Lung (tissue), 12 donors: ENCODE results near the gene TTC7B. TPM values are rescaled to one million over a fixed set of nuclear protein-coding genes. Genes with fewer than 3 reads are reported as not detected.

Experiments
- ATAC-seq: fragments of 200-7000 bp; cut with Tn5 transposase; one replicate; pipeline ENCODE4 v1.9.1; 2020; ENCODE audit warnings: moderate number of reproducible peaks; ENCODE audit not compliant: insufficient read depth, low FRiP score
- DNase-seq, 3 donors: peaks; one replicate each; pipeline ENCODE4 v3.0.0-alpha.2; 2013 to 2017
- H3K27ac ChIP-seq, 2 donors: one replicate each; pipeline ENCODE4 v1.5.1; 2013; ENCODE audit warnings: mild to moderate bottlenecking in 2 of 2, moderate library complexity in 2 of 2, control low read depth in 1 of 2, inconsistent platforms in 1 of 2, low read depth in 1 of 2, low read length in 1 of 2
- H3K27me3 ChIP-seq, 3 donors: one replicate each; pipeline ENCODE4 v1.5.1; 2013; ENCODE audit warnings: low read length in 2 of 3; ENCODE audit not compliant: control insufficient read depth in 3 of 3, insufficient read depth in 3 of 3
- H3K36me3 ChIP-seq, 4 donors: one replicate each; pipeline ENCODE4 v1.5.1; 2013; ENCODE audit warnings: low read length in 4 of 4, mild to moderate bottlenecking in 1 of 4, moderate library complexity in 1 of 4; ENCODE audit not compliant: control insufficient read depth in 4 of 4, insufficient read depth in 4 of 4
- H3K4me1 ChIP-seq, 5 donors: one replicate each; pipeline ENCODE4 v1.5.1; 2013; ENCODE audit warnings: low read length in 5 of 5, mild to moderate bottlenecking in 2 of 5, moderate library complexity in 1 of 5; ENCODE audit not compliant: control insufficient read depth in 5 of 5, insufficient read depth in 5 of 5
- H3K4me3 ChIP-seq: one replicate; pipeline ENCODE4 v1.5.1; 2013; ENCODE audit warnings: mild to moderate bottlenecking, control low read depth, moderate library complexity
- H3K9ac ChIP-seq, 2 donors: one replicate each; pipeline ENCODE4 v1.5.1; 2013; ENCODE audit warnings: low read length in 2 of 2, control low read depth in 1 of 2; ENCODE audit not compliant: insufficient read depth in 1 of 2
- H3K9me3 ChIP-seq, 4 donors: one replicate each; pipeline ENCODE4 v1.5.1; 2013; ENCODE audit warnings: low read length in 3 of 4, mild to moderate bottlenecking in 1 of 4, moderate library complexity in 1 of 4; ENCODE audit not compliant: control insufficient read depth in 4 of 4, insufficient read depth in 3 of 4
- CTCF ChIP-seq: IDR thresholded peaks from 2 replicates; pipeline ENCODE4 v1.5.1; 2012; ENCODE audit warnings: mild to moderate bottlenecking; ENCODE audit errors: control extremely low read depth, extremely low read depth
- WGBS, 2 donors: extraction: QIAGEN DNeasy Blood & Tissue Kit; methylation state at CpG; one replicate each; pipeline ENCODE4 v1.1.7; 2013; 5-methylcytosine and 5-hydroxymethylcytosine counted together
- polyA plus RNA-seq, 2 donors: library from polyadenylated mRNA; stranded (reverse); fragments of 200-250 nt; gene quantifications; one replicate each; pipeline ENCODE4 v1.2.1, GENCODE V29; 2013
- total RNA-seq, 2 donors: library from RNA; depleted of rRNA in 1 of 2; stranded (reverse); fragments of >200 nt in 1 of 2; gene quantifications; one replicate each; pipeline ENCODE4 v1.2.1, GENCODE V29; 2014 to 2021
- donor health status: control.
- donor health status: control.
- donor health status: Bipolar disorder and iron deficiency.
- donor health status: healthy.
- donor health status: DM: yes; HTN: yes; CAD: no.

The TTC7B gene
- total and polyA plus RNA-seq, 4 donors = 11.0 to 39.6 (median 23.0) TPM

- H3K9ac ChIP-seq = no peak overlapping the region
- no peak overlapping the region for H3K4me3 ChIP-seq
- no peaks in the 10 kb centered on the region for H3K27me3 ChIP-seq
- WGBS, 2 donors = 95 to 96% methylated on average over 6 of the region's 6 CpGs
- H3K9me3 ChIP-seq = no peaks in the 10 kb centered on the region
- TF ChIP-seq CTCF = no peak
- no peak overlapping the region for H3K27ac ChIP-seq
- H3K4me1 ChIP-seq = peaks cover 0 to 18% (median 9%) of the 10 kb centered on the region in 5 donors
- ATAC-seq = no peak
- H3K36me3 ChIP-seq = no peaks in the 10 kb centered on the region
- DNase-seq = no peak
Measured at GRCh38 chr14:90678846-90679362, 137.3 kb downstream of the TTC7B start.

GRCh38 chr14:90678420-90678819 is 137.8 kb downstream of the TTC7B start:
- peaks cover 0 to 18% (median 9%) of the 10 kb centered on the region in 5 donors for H3K4me1 ChIP-seq
- H3K27ac ChIP-seq = no peak overlapping the region
- H3K27me3 ChIP-seq = no peaks in the 10 kb centered on the region
- H3K36me3 ChIP-seq = no peaks in the 10 kb centered on the region
- H3K9ac ChIP-seq = no peak overlapping the region
- 92 to 95% methylated on average over 1 of the region's 1 CpG for WGBS, 2 donors
- ATAC-seq (no peak), DNase-seq (no peak)
- H3K9me3 ChIP-seq = no peaks in the 10 kb centered on the region
- no peak overlapping the region for H3K4me3 ChIP-seq
- TF ChIP-seq CTCF = no peak

- ATAC-seq (peak; percentile 35), DNase-seq (no peak)
- H3K4me3 ChIP-seq = no peak overlapping the region
- H3K4me1 ChIP-seq = peaks cover 0 to 18% (median 9%) of the 10 kb centered on the region in 5 donors
- H3K9me3 ChIP-seq = no peaks in the 10 kb centered on the region
- peak overlapping the region in 1 of 2 donors; percentile 33 for H3K27ac ChIP-seq
- no peaks in the 10 kb centered on the region for H3K27me3 ChIP-seq
- no peak overlapping the region for H3K9ac ChIP-seq
- no peak for TF ChIP-seq CTCF
- H3K36me3 ChIP-seq = peaks cover 0 to 1% (median 0%) of the 10 kb centered on the region in 4 donors
- WGBS, 2 donors = 59 to 75% methylated on average over 5 of the region's 5 CpGs
Measured at GRCh38 chr14:90677484-90678050, 138.7 kb downstream of the TTC7B start.
